GM23338 (cell line): ENCODE measurements around the gene ATP5MK. TPM values are rescaled to one million over a fixed set of nuclear protein-coding genes. Genes with fewer than 3 reads are reported as not detected.

Source experiments
- ATAC-seq: fragments of 200-7000 bp; cut with Tn5 transposase; 3 replicates; pipeline ENCODE4 v1.9.1; 2020
- DNase-seq: peaks from one replicate; pipeline ENCODE4 v3.0.0-alpha.2; 2015; ENCODE audit warnings: low spot score
- H2AFZ ChIP-seq: fragments of 200-600 bp; sonication (generic); 2 replicates; pipeline ENCODE4 v1.8.0; 2016; ENCODE audit warnings: antibody characterized with exemption, mild to moderate bottlenecking, moderate library complexity
- H3F3A ChIP-seq: fragments of 200-600 bp; sonication (generic); replicated peaks from 2 replicates; pipeline ENCODE4 v1.8.0; 2017; ENCODE audit warnings: antibody characterized with exemption, mixed run types, low read depth
- H3K27ac ChIP-seq: fragments of 200-600 bp; sonication (generic); 2 replicates; pipeline ENCODE4 v1.6.1; 2016; ENCODE audit warnings: low read depth
- H3K27me3 ChIP-seq: fragments of 200-600 bp; sonication (generic); 2 replicates; pipeline ENCODE4 v1.8.0; 2016; ENCODE audit warnings: mild to moderate bottlenecking, mixed run types, moderate library complexity; ENCODE audit not compliant: insufficient read depth
- H3K36me3 ChIP-seq: fragments of 200-600 bp; sonication (generic); 2 replicates; pipeline ENCODE4 v1.8.0; 2016; ENCODE audit warnings: mild to moderate bottlenecking; ENCODE audit not compliant: insufficient read depth
- H3K4me1 ChIP-seq: fragments of 200-600 bp; sonication (generic); 2 replicates; pipeline ENCODE4 v1.8.0; 2016; ENCODE audit warnings: mild to moderate bottlenecking, moderate library complexity; ENCODE audit not compliant: insufficient read depth
- H3K4me2 ChIP-seq: fragments of 200-600 bp; sonication (generic); 2 replicates; pipeline ENCODE4 v1.7.1; 2017; ENCODE audit warnings: mixed run types
- H3K4me3 ChIP-seq: fragments of 200-600 bp; sonication (generic); 2 replicates; pipeline ENCODE4 v1.6.1; 2016; ENCODE audit warnings: mixed run types
- H3K79me2 ChIP-seq: fragments of 200-600 bp; sonication (generic); replicated peaks from 2 replicates; pipeline ENCODE4 v1.8.0; 2017; ENCODE audit warnings: mild to moderate bottlenecking; ENCODE audit not compliant: insufficient read depth
- H3K9me2 ChIP-seq: fragments of 200-600 bp; sonication (generic); 2 replicates; pipeline ENCODE4 v1.8.0; 2017; ENCODE audit not compliant: insufficient read depth
- H4K20me1 ChIP-seq: fragments of 200-600 bp; sonication (generic); replicated peaks from 2 replicates; pipeline ENCODE4 v1.8.0; 2017; ENCODE audit warnings: mild to moderate bottlenecking; ENCODE audit not compliant: insufficient read depth
- H3K27ac Mint-ChIP-seq: 2 replicates; pipeline ENCODE4 v1.8.0; 2020; ENCODE audit warnings: inconsistent platforms, mild to moderate bottlenecking, moderate library complexity, mixed read lengths
- H3K27me3 Mint-ChIP-seq: 3 replicates; pipeline ENCODE4 v1.8.0; 2022; ENCODE audit warnings: low read depth, mild to moderate bottlenecking, moderate library complexity, mixed read lengths, inconsistent platforms; ENCODE audit not compliant: insufficient read depth, poor library complexity
- H3K36me3 Mint-ChIP-seq: 3 replicates; pipeline ENCODE4 v1.8.0; 2021; ENCODE audit warnings: low read depth, mild to moderate bottlenecking, inconsistent platforms, moderate library complexity, mixed read lengths
- H3K4me1 Mint-ChIP-seq: 3 replicates; pipeline ENCODE4 v1.8.0; 2020; ENCODE audit warnings: mild to moderate bottlenecking, inconsistent platforms, mixed read lengths
- H3K4me3 Mint-ChIP-seq: 3 replicates; pipeline ENCODE4 v1.8.0; 2021; ENCODE audit warnings: moderate library complexity, mild to moderate bottlenecking, inconsistent platforms, mixed read lengths
- H3K9me3 Mint-ChIP-seq: 3 replicates; pipeline ENCODE4 v1.8.0; 2020; ENCODE audit warnings: moderate library complexity, mild to moderate bottlenecking, inconsistent platforms, mixed read lengths
- CREB1 ChIP-seq: fragments of 250-450 bp; sonication (Bioruptor Pico); IDR thresholded peaks from 2 replicates; pipeline ENCODE4 v1.5.0; 2020; ENCODE audit warnings: low read depth, mild to moderate bottlenecking, moderate library complexity
- CTCF ChIP-seq, 2 experiments: fragments of 200-600 bp in 1 of 2; sonication (generic) in 1 of 2; conservative IDR thresholded peaks; 2 replicates each; pipeline versions ENCODE4 v1.5.1 to v1.6.1; 2016 to 2017; ENCODE audit warnings: antibody characterized with exemption in 2 of 2, low read depth in 2 of 2, mild to moderate bottlenecking in 2 of 2, moderate library complexity in 1 of 2
- EZH2phosphoT487 ChIP-seq: fragments of 200-600 bp; sonication (generic); IDR thresholded peaks from one replicate; pipeline ENCODE4 v1.8.1; 2018; ENCODE audit warnings: antibody characterized with exemption; ENCODE audit not compliant: unreplicated experiment
- JUNB ChIP-seq: IDR thresholded peaks from one replicate; pipeline ENCODE4 v1.6.1; 2016; ENCODE audit warnings: antibody characterized with exemption; ENCODE audit not compliant: unreplicated experiment
- NANOG ChIP-seq: IDR thresholded peaks from 2 replicates; pipeline ENCODE4 v1.6.1; 2016; ENCODE audit warnings: antibody characterized with exemption, borderline replicate concordance
- POLR2AphosphoS5 ChIP-seq: IDR thresholded peaks from 2 replicates; pipeline ENCODE4 v1.6.1; 2016; ENCODE audit warnings: antibody characterized with exemption, low read depth
- STAT1 ChIP-seq: IDR thresholded peaks from one replicate; pipeline ENCODE4 v1.6.1; 2016; ENCODE audit warnings: antibody characterized with exemption; ENCODE audit not compliant: unreplicated experiment
- ZNF114 ChIP-seq: fragments of 250-450 bp; sonication (Bioruptor Pico); IDR thresholded peaks from 2 replicates; pipeline ENCODE4 v1.5.0; 2020; ENCODE audit warnings: mild to moderate bottlenecking, moderate library complexity
- ZNF331 ChIP-seq: fragments of 250-450 bp; sonication (Bioruptor Pico); IDR thresholded peaks from 2 replicates; pipeline ENCODE4 v1.5.0; 2020; ENCODE audit warnings: low read depth, mild to moderate bottlenecking, moderate library complexity
- ZNF462 ChIP-seq: fragments of 250-450 bp; sonication (Bioruptor Pico); IDR thresholded peaks from 2 replicates; pipeline ENCODE4 v1.5.0; 2020; ENCODE audit warnings: mild to moderate bottlenecking, moderate library complexity
- polyA plus RNA-seq: library from polyadenylated mRNA; unstranded; fragments of >200 nt; fragmentation: Nextera tagmentation; extraction: Ambion mirVana; gene quantifications from 2 replicates; pipeline ENCODE4 v1.2.1, GENCODE V29; 2016
- total RNA-seq: library from RNA; depleted of rRNA; stranded (reverse); fragments of >200 nt; shearing (Covaris generic); gene quantifications from 2 replicates; pipeline ENCODE4 v1.2.3, GENCODE V29; 2014
- TF ChIP-seq, protein P1 (sequence below): IDR thresholded peaks from one replicate; pipeline ENCODE4 v1.6.1; 2018; ENCODE audit warnings: antibody characterized with exemption; ENCODE audit not compliant: unreplicated experiment

Gene ATP5MK
- total and polyA plus RNA-seq, 2 experiments from 2014 or later, result 227 to 1,139 TPM

DNA sequence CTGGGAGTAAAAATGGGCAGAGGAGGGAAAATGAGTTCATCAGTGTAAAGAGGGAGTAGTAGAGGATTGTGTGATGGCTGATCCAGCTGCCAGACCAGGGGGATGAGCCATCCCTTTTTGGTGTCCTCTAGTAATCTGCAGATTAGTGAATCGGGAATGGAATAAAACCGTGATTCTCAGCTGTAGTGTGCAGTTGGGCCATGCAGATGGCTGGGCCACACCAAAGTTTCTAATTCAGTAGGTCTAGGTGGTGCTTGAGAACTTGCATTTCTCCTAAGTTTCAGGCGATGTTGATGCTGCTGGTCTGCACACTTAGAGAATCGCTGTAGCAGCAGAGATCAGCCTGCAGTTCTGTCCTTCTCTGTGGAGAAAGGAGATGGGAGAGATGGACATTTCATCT, 22.8 kb upstream of the ATP5MK start:
- TF ChIP-seq JUNB, result no peak
- no peak for TF ChIP-seq ZNF462
- no peak for TF ChIP-seq EZH2phosphoT487
- no peak for TF ChIP-seq NANOG
- no peak for TF ChIP-seq ZNF331 (CRISPR knock-in tag)
- TF ChIP-seq POLR2AphosphoS5, result no peak
- no peak for ATAC-seq
- H3K27me3 ChIP-seq, result no peaks in the 10 kb centered on the region
- DNase-seq, result no peak
- H3K4me3 ChIP-seq, result no peak overlapping the region
- peaks cover 94% of the 10 kb centered on the region for H3K36me3 Mint-ChIP-seq
- H3K4me2 ChIP-seq, result no peak overlapping the region
- H4K20me1 ChIP-seq, result peaks cover 26% of the 10 kb centered on the region
- H3K9me2 ChIP-seq, result no peaks in the 10 kb centered on the region
- H3K9me3 Mint-ChIP-seq, result no peaks in the 10 kb centered on the region; the same call in 2 of the 3 replicates
- no peaks in the 10 kb centered on the region for H3K4me1 ChIP-seq
- no peak overlapping the region for H3K4me3 Mint-ChIP-seq
- H3K79me2 ChIP-seq, result no peaks in the 10 kb centered on the region
- no peak overlapping the region for H2AFZ ChIP-seq
- peaks cover 2% of the 10 kb centered on the region for H3K27me3 Mint-ChIP-seq
- H3K36me3 ChIP-seq, result peaks cover 86% of the 10 kb centered on the region
- H3K27ac Mint-ChIP-seq, result no peak overlapping the region
- H3K4me1 Mint-ChIP-seq, result no peaks in the 10 kb centered on the region
- H3F3A ChIP-seq, result peaks cover 3% of the 10 kb centered on the region; the same call in 1 of the 2 replicates
- no peak overlapping the region for H3K27ac ChIP-seq

DNA sequence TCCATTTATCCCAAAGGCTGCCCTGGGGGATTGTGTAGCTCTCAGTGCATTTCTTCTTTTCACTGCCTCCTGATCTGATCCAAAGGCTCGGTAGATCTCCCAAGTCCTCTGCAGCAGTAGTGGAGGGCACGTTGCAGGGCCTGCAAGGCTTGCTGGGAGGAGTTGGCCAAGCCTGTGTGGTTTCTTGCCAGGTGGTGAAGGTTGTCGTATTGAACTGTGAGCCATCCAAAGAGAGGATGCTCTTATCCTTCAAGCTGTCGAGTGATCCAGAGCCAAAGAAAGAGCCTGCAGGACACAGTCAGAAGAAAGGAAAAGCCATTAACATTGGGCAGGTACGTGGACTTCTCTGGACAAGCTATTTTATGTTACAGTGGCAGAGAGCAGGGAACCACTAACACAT, 21.3 kb upstream of the ATP5MK start:
- H3K27me3 ChIP-seq, result no peaks in the 10 kb centered on the region
- peaks cover 94% of the 10 kb centered on the region for H3K36me3 Mint-ChIP-seq
- H3K4me3 ChIP-seq, result no peak overlapping the region
- no peak overlapping the region for H3K27ac ChIP-seq
- peaks cover 2% of the 10 kb centered on the region for H3K27me3 Mint-ChIP-seq
- no peak for DNase-seq
- H3K79me2 ChIP-seq, result no peaks in the 10 kb centered on the region
- H3K4me2 ChIP-seq, result no peak overlapping the region
- H2AFZ ChIP-seq, result no peak overlapping the region
- no peaks in the 10 kb centered on the region for H3K4me1 ChIP-seq
- no peaks in the 10 kb centered on the region for H3K9me2 ChIP-seq
- H3K4me1 Mint-ChIP-seq, result no peaks in the 10 kb centered on the region
- no peak overlapping the region for H3K4me3 Mint-ChIP-seq
- ATAC-seq, result no peak
- H3K36me3 ChIP-seq, result peaks cover 85% of the 10 kb centered on the region
- peaks cover 5% of the 10 kb centered on the region; the same call in 1 of the 2 replicates for H3F3A ChIP-seq
- no peak overlapping the region for H3K27ac Mint-ChIP-seq
- H3K9me3 Mint-ChIP-seq, result no peaks in the 10 kb centered on the region
- peaks cover 27% of the 10 kb centered on the region for H4K20me1 ChIP-seq
- TF ChIP-seq CREB1 (CRISPR knock-in tag), result no peak
- TF ChIP-seq CTCF (conservative IDR thresholded peaks at IDR 0.05; ENCODE audit: low read depth in 2 of 2), result no peak
- no peak for TF ChIP-seq ZNF331 (CRISPR knock-in tag)
- no peak for TF ChIP-seq ZNF114
- TF ChIP-seq, protein P1, sequence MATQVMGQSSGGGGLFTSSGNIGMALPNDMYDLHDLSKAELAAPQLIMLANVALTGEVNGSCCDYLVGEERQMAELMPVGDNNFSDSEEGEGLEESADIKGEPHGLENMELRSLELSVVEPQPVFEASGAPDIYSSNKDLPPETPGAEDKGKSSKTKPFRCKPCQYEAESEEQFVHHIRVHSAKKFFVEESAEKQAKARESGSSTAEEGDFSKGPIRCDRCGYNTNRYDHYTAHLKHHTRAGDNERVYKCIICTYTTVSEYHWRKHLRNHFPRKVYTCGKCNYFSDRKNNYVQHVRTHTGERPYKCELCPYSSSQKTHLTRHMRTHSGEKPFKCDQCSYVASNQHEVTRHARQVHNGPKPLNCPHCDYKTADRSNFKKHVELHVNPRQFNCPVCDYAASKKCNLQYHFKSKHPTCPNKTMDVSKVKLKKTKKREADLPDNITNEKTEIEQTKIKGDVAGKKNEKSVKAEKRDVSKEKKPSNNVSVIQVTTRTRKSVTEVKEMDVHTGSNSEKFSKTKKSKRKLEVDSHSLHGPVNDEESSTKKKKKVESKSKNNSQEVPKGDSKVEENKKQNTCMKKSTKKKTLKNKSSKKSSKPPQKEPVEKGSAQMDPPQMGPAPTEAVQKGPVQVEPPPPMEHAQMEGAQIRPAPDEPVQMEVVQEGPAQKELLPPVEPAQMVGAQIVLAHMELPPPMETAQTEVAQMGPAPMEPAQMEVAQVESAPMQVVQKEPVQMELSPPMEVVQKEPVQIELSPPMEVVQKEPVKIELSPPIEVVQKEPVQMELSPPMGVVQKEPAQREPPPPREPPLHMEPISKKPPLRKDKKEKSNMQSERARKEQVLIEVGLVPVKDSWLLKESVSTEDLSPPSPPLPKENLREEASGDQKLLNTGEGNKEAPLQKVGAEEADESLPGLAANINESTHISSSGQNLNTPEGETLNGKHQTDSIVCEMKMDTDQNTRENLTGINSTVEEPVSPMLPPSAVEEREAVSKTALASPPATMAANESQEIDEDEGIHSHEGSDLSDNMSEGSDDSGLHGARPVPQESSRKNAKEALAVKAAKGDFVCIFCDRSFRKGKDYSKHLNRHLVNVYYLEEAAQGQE, result no peak
- TF ChIP-seq STAT1, result no peak
- no peak for TF ChIP-seq JUNB
